ENCODE results near the gene STRN3.
"Not testable (repeated sequence)": the region's sequence is repeated elsewhere in the genome, so short reads cannot be mapped to it uniquely, and the experiment has no call there.

The STRN3 gene

DNA sequence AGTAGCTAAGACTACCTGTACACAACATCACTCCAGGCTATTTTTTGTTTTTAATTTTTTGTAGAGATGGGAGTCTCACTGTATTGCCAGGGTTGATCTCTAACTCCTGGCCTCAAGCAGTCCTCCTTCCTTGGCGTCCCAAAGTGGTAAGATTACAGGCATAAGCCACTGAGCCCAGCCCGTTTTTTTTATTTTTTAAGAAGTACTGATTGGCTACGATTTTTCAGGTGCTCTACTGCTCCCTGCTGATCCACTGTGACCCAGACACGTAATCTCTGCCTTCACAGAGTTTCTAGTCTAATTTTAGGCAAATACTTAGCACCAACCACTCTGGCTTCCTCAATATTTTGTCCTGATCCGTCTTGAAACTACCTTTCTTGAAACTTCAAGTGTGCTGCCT, 4.3 kb upstream of the STRN3 start:
- no peak for DNase-seq

GRCh38 chr14:31029016-31029970, 3.1 kb upstream of the STRN3 start:
- DNase-seq, result no peak

DNA sequence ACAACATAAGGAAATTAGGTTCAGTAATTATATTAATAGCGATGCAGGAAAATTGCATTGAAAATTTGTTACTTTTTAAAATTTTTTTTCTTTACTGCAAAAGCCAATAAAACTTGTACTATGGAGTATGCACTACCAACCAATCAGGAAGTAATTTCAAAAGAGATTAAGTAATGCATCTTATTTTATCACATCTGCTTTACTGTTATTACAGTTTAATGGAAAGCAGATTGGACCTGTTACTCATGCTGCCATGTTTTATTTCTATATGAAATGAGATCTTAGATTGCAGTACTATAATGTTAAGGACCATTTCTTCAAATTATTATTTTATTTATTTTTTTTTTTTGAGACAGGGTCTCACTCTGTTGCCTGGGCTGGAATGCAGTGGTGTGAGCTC, 1.7 kb upstream of the STRN3 start:
- no peak for DNase-seq

DNA sequence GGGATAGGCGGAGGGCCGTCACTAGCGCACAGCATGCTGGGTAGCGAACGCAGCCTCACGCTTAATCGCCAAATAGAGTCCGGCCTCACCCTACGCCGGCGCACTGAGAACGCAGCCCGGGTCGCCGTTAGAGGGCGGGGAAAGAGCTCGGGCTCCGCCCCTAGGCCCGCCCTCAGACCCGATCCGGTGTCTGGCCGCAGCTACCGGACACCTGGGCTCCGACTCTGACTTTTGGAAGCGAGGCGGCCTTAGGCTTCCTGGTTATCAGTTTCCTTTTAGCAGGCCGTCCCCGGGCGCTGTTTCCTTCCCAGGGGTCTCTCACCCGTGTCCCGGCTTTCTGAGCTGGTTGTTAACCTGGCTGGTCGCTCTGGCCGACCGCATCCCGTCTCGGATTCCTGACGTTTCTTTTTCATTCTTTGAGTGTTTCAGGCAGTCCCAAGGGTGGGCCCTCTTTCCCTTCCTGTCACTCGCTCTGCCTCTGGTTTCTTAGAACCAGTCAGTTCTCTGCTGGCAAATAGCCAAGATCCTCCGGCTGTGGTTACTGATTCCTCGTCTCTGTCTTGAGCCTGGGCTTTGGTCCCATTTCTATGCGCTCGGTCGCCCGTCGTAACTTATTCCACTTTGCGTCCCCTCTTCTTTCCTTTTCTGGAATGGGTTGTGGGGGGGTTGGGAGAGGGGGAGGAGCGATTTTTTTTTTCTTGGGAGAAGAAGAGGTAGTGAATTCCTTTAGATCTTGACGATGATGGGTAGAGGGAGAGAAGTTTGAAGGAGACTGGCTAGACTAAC, 464 bp upstream of the STRN3 start:
- peak; percentile 85 to 94 for DNase-seq

- DNase-seq, result peak in 1 of 2 experiments; percentile 62
These were observed 657 bp downstream of the STRN3 start, which contains the start of gene AP4S1 for GRCh38 chr14:31025367-31026076. Gene AP4S1, plus strand, starts transcription at chr14:31025649. Its CDS starts 40,548 bp downstream, at chr14:31066197.

GRCh38 chr14:31024577-31025366, 1.4 kb downstream of the STRN3 start:
- DNase-seq, result no peak

- no peak for DNase-seq
These were observed 2.1 kb downstream of the STRN3 start for GRCh38 chr14:31024010-31024480.

DNA sequence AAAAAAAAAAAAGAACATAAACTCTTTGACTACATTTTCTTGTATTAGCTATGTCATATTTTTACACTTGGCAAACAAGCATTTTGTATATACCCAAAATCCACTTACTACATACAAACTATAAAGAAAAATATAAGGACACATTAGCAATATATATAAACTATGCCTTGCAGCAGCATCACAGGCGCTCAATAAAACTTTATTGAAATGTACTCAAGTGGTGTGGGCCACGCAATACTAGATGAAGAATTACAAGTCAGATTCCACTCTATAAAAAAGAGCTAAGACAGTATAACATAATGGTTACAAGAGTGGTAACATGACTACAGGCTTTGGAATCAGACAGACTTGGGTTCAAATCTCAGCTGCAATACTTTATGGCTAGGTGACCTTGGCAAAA, 3.8 kb downstream of the STRN3 start:
- no peak for DNase-seq

- no peak for DNase-seq
These were observed 4.6 kb downstream of the STRN3 start for GRCh38 chr14:31021576-31021949.

DNA sequence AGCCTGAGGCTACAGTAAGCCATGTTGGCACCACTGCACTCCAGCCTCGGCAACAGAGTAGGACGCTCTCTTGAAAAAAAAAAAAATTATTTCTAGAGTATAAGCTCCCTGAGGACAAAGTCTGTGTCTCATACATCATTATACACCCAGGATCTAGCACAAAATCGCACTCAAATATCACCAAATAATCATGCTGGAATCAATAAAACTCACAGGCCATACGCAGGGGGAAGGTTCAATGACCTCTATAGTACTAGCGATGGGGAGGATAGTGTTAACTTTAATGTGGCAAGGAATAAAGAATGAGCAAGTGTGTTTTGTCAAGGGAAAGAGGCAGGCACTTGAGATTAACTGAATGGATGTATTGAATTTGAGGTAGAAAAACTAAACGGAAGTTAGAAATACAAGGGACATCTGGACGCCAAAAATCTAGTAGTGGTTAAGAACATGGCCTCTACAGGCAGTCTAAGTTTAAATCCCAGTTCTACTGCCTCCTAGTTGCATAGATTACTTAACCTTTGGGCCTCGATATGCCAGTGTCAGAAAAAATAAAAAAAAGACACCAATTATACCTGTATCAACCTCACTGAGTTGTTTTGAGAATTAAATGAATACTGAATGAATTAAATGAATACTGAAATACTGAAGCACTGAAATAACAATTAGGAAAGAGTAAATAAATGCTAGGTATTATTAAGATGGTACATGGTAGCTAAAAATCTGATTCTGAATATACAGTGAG, 5.2 kb downstream of the STRN3 start:
- DNase-seq, result no peak

DNA sequence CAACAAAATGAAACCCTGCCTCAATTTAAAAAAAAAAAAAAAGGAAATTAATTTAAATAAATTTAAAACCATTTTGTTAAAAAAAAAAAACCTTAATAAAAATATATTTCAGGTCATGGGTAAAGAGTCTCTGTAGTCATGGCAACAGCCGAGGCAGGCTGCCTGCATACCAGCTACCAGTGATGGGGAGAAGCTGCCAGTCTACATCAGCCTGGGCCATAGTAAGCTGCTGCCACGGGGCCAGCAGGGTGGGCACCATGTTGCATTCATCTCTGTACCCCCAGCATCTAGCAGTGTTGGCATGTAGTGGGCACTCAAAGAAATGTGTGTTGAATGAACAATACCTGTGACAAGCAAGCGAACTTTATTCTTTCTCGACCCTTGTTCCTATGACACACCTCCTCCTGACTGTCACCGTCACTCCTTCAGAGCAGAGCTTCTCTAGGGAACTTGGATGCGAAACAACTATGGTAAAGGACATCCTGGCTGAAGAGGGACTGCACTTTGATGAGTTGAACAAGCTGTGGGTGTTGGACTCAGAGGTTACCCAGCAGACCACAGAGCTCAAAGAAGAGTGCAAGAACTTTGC, 8.0 kb downstream of the STRN3 start:
- no peak for DNase-seq

DNA sequence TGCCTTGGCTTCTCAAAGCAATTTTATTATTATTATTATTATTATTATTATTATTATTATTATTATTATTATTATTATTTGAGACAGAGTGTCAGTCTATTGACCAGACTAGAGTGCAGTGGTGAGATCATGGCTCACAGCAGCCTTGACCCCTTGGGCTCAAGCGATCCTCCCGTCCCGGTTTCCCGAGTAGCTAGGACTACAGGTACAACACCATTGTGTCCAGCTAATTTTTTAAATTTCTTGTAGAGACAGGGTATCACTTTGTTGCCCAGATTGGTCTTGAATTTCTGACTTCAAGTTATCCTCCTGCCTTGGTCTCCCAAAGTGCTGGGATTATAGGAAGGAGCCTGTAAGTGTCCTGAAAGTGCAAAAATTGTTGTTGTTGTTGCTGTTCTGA, 12.3 kb downstream of the STRN3 start:
- no peak for DNase-seq

DNA sequence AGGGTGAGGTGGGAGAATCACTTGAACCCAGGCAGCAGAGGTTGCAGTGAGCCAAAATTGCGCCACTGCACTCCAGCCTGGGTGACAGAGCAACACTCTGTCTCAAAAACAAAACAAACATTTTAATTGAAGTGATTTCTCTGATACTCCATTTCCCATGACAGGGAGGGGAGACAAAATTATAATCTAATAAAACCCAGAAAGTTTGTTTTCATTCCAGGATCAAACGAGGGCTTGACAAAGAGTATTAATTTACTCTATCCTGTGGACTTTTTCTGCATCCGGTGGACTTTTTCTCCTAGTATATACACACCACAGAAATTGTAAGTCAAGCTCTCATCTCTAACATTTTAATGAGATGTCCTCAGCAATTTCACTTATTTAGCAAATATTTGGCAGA, 15.2 kb downstream of the STRN3 start:
- DNase-seq, result no peak

- no peak for DNase-seq
These were observed 16.2 kb downstream of the STRN3 start for GRCh38 chr14:31009836-31010574.

GRCh38 chr14:31006703-31007102, 19.5 kb downstream of the STRN3 start:
- DNase-seq, result no peak

DNA sequence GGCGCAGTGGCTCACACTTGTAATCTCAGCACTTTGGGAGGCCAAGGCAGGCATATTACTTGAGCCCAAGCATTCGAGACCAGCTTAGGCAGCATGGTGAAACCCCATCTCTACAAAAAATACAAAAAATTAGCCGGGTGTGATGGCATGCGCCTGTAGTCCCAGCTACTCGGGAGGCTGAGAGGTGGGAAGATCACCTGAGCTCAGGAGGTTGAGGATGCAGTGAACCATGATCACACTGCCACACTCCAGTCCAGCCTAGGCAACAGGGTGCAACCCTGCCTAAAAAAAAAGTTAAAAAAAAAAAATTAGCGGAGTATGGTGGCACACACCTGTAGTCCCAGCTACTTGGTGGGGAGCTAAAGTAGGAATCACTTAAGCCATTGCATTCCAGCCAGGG, 22.2 kb downstream of the STRN3 start:
- DNase-seq, result not testable (repeated sequence)

DNA sequence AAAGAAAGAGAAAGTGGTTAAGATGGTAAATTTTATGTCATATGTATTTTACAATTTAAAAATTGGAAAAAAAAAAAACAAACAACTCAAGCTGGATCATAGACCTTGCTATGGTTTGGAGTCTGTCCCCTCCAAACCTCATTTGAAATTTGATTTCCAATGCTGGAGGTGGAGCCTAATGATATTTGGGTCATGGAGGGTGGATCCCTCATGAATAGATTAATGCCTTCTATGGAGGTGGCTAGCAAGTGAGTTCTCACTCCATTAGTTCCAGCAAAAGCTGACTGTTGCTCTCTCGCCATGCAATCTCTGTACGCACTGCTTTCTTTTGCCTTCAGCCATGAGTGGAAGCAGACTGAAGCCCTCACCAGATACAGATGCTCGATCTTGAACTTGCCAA, 22.9 kb downstream of the STRN3 start:
- no peak for DNase-seq

GRCh38 chr14:31001339-31001658, 24.9 kb downstream of the STRN3 start:
- no peak for DNase-seq

- no peak for DNase-seq
These were observed 25.4 kb downstream of the STRN3 start for GRCh38 chr14:31000629-31001338.
